Activated T-cell treated with anti-CD3 and anti-CD28 coated beads, Interleukin-2, amount 50 U/mL, for 72 hours (primary cell): Measurements from ENCODE around the gene CYP20A1. TPM values are rescaled to one million over a fixed set of nuclear protein-coding genes. Genes with fewer than 3 reads are reported as not detected.

Experiments
- ATAC-seq, 2 donors: fragments of 150-1000 bp; cut with Tn5 transposase; replicated peaks in 1 of 2; 2 replicates each; pipeline ENCODE4 v1.10.0; 2021; ENCODE audit warnings: moderate library complexity in 2 of 2, mild to moderate bottlenecking in 1 of 2
- DNase-seq, 2 donors: peaks; one replicate each; pipeline ENCODE4 v3.0.0; 2021 to 2022; ENCODE audit warnings: mixed read lengths in 1 of 2
- H3K27ac Mint-ChIP-seq: one replicate; pipeline ENCODE4 v1.8.0; 2022; ENCODE audit warnings: mild to moderate bottlenecking, moderate library complexity, mixed read lengths
- H3K27me3 Mint-ChIP-seq: one replicate; pipeline ENCODE4 v1.8.0; 2022; ENCODE audit warnings: low read depth, mixed read lengths
- H3K36me3 Mint-ChIP-seq, 2 donors: one replicate each; pipeline ENCODE4 v1.8.0; 2022; ENCODE audit warnings: mixed read lengths in 2 of 2, mild to moderate bottlenecking in 1 of 2; ENCODE audit not compliant: insufficient read depth in 2 of 2
- H3K4me1 Mint-ChIP-seq: one replicate; pipeline ENCODE4 v1.8.0; 2022; ENCODE audit warnings: low read depth, mixed read lengths
- H3K4me3 Mint-ChIP-seq, 2 donors: one replicate each; pipeline ENCODE4 v1.8.0; 2022; ENCODE audit warnings: mild to moderate bottlenecking in 2 of 2, mixed read lengths in 2 of 2, moderate library complexity in 2 of 2
- H3K9me3 Mint-ChIP-seq, 2 donors: one replicate each; pipeline ENCODE4 v1.8.0; 2022; ENCODE audit warnings: mixed read lengths in 2 of 2
- total RNA-seq, 2 donors: library from RNA; stranded (reverse); gene quantifications; one replicate each; pipeline ENCODE4 v1.2.3, GENCODE V29; 2022

The CYP20A1 gene
- total RNA-seq, 2 donors from 2014 or later, result 19.4 to 26.5 TPM

- DNase-seq (no peak), ATAC-seq (no peak)
- peaks cover 4% of the 10 kb centered on the region for H3K4me1 Mint-ChIP-seq
- no peak overlapping the region for H3K4me3 Mint-ChIP-seq
- H3K27ac Mint-ChIP-seq, result no peak overlapping the region
- H3K36me3 Mint-ChIP-seq, result no peaks in the 10 kb centered on the region
- H3K27me3 Mint-ChIP-seq, result no peaks in the 10 kb centered on the region
- H3K9me3 Mint-ChIP-seq, result no peaks in the 10 kb centered on the region
These were observed 113.9 kb downstream of the CYP20A1 start for GRCh38 chr2:203352604-203353255.

- H3K27me3 Mint-ChIP-seq, result no peaks in the 10 kb centered on the region
- H3K4me3 Mint-ChIP-seq, result no peak overlapping the region
- H3K4me1 Mint-ChIP-seq, result peaks cover 4% of the 10 kb centered on the region
- no peak for DNase-seq
- peaks cover 0 to 2% of the 10 kb centered on the region in 2 donors for H3K36me3 Mint-ChIP-seq
- ATAC-seq, result no peak
- H3K27ac Mint-ChIP-seq, result no peak overlapping the region
- H3K9me3 Mint-ChIP-seq, result no peaks in the 10 kb centered on the region
These were observed 116.1 kb downstream of the CYP20A1 start for GRCh38 chr2:203354966-203355365.

Other genes starting within 250 kb of the CYP20A1 start
- gene NBEAL1, start 224.1 kb upstream of the CYP20A1 start, total RNA-seq, result 10 to 100 TPM; 12.9 to 16.0 TPM
- 10 to 100 TPM; 40.1 to 48.9 TPM for gene ABI2, start 89.4 kb downstream of the CYP20A1 start, total RNA-seq